GM18526 (cell line): Measurements from ENCODE around the gene SYCP2L.

ENCODE experiments used
- POLR2A ChIP-seq: IDR thresholded peaks from 3 replicates; pipeline ENCODE4 v1.6.1; 2011; ENCODE audit not compliant: insufficient read length; ENCODE audit errors: extremely low read depth

Gene SYCP2L

DNA sequence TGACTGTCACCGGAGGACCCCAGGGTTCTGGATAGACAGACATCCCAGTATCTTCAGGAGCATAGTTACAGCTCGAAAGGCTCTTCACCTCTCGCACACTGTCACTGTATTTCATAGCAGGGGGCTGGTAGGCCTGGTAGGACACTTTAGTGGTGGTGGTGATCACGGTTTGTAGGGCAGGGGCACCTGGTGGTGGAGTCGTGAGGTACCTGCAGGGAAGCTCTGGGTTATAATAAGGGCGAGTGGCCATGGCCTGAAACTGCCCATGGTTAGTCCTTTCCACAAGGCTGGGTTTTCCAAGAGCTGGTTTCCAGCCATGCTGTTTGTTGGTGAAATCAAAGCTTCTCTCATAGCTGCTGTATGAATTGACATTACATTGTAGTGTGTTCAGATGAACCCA is 12.6 kb upstream of the SYCP2L start:
- no peak for TF ChIP-seq POLR2A

DNA sequence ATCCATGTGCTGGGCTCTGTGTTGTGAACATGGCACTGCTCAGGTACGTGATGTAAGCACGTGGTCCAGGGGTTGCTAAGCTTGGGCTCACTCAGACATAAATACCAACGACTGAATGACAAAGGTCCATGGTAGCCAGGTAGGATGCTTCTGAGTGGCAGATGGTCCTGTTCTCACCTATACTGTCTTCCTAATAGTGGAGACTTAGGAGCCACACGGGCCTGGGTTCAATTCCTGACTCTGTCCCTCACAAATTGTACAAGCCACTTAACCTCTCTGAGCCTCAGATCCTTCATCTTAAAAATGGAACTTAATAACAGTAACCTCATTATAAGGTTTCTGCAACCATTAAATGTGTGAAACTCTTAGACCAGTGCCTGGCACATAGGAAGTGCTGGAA is 11.8 kb upstream of the SYCP2L start:
- TF ChIP-seq POLR2A = no peak

DNA sequence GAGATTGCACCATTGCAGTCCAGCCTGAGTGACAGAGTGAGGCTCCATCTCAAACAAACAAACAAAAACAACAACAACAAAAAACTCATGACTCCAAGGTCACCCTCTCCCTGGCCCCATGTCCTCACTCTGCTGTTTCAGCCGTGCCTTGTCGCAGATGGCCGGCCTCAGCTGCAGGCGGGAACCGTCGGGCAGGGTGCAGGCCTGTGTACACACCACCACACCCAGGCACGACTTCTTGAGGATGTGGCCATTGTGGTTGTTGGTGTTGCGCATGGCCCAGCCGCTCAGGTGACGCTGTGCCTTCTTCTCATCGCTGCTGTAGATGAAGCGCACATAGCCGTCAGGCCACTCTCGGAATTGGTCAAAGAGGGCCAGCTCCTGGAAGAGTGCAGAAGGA is 9.8 kb upstream of the SYCP2L start:
- no peak for TF ChIP-seq POLR2A

DNA sequence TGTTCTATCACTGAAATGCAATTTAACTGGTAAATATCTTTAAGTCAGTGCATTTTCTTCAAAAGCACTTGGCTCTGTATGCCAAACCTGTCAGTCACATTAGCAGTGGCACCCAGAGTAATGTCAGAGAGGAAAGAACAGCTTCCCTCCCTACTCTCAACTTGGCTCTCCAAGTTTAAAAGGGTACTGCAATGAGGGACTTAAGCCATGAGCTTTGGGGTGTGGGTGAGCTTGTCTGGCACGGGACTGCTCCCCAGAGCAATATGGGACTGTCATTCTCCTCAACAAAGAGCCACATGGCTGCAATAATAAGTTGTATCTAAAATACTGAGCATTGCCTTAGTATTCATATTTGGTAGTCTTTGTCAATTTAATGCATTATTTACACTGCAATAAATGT is 9.0 kb upstream of the SYCP2L start:
- TF ChIP-seq POLR2A = no peak

DNA sequence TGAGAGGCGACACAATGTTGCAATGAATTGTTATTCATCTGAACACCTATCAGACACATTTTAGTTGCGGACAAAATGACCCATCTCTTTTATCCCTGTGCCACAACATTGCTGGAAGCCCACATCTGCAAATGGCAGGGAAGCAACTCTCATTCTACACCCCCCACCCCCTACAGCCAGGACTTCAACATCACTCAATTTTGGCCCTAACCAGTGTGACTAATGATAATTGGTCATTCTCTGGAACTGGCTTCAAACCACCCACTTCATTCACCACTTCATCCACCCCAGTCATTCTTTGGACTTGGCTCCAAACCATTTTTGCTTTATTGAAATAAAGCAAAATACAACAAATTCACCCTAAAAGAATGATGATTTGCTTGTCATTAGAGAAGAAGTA is 6.5 kb upstream of the SYCP2L start:
- TF ChIP-seq POLR2A = no peak

DNA sequence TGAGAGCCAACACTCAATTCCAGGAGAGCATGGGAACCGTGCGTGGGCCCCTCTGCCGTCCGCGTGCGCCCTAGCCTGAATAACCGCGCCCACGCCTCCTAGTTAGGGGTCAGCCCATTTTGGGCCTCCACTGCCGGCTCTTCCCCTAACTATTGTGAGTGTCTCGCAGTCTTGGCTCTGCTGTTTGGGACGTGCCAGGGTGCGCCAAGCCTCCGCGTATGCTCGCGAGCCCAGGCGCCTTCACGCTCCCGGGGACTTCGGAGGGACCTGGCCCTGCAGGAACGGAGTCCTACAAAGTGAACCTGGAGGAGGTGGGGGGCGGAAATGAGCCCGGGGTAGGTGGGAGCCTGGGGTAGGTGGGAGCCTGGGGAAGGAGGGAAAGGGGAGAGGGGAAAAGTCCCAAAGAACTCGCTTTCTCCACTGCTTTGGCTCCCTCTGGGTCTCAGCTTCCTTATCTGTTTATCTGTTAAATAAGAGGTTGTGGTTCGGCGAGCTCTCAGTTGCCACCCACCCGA is 4.1 kb upstream of the SYCP2L start:
- no peak for TF ChIP-seq POLR2A

DNA sequence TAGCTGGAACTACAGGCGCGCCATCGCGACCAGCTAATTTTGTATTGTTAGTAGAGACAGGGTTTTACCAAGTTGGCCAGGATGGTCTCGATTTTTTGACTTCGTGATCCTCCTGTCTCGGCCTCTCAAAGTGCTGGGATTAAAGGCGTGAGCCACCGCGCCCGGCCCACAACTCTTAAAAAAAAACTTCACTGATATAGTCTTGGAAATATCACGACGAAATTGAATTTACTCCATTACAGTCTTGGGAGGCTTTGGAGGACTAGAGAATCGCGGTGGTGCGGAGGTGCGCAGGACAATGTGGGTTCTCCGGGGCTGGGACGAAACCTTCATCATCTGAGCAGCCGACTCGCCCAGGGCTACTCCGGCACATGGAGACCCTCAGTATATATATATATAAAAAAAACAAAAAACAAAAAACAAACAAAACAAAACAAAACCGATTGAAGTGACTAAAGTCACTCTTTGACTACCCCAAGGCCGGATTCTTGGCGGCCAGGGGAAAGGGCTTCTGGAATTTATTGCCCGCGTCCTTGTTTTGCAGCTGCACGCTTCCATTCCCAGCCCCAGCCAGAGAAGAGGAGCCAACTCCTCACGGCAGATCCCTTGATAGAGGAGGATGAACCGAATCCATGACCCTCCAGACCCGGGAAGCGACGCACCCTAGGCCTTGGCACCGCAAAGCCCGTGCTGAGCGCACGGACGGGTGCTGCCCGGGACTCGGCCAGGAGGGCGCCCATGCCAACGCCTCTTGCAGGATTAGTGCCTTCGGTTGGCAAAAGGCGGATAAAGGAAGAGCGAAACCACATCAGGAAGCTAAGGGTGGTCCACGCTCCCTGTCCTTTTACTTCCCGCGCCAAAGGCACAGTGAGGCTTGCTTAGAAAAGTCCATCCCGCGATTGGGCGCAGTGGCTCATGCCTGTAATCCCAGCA is 3.3 kb upstream of the SYCP2L start:
- TF ChIP-seq POLR2A = no peak

DNA sequence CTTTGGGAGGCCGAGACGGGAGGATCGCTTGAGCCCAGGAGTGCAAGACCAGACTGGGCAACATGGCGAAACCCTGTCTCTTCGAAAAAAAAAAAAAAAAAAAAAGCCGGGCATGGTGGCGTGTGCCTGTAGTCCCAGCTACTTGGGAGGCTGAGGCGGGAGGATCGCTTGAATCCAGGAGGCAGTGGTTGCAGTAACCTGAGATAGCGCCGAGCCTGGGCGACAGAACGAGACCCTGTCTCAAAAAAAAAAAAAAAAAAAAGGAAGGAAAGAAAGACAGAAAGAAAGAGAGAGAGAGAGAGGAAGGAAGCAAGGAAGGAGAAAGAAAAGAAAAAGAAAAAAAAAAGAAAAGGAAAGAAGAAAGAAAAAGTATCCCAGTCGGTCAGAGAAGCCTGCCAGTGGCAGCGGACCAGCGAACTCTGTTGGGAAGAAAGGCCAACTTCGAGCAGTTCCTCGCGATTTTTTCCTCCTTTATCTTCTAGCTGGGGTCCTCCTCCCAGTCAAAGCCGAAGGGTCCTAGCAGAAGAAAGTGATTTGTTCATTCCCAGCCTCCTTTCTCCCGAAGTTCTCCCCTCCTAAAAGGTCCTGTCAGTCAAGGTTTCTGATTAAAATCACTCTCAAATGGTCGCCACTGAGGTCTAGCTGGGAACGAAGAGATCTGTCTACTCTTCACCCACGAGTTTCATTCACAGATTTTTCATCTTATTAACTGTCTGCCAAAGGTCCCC is 2.4 kb upstream of the SYCP2L start:
- no peak for TF ChIP-seq POLR2A

DNA sequence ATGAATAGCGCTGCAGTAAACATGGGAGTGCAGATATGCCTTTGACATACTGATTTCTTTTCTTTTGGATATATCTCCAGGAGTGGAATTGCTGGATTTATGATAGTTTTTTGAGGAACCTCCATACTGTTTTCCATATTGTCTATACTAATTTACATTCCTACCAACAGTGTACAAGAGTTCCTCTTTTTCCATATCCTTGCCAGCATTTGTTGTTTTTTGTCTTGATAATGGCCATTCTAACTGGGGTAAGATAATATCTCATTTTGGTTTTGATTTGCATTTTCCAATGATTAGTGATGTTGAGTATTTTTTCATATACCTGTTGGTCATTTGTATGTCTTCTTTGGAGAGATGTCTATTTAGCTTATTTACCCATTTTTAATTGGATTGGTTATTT is 3.3 kb downstream of the SYCP2L start:
- TF ChIP-seq POLR2A = no peak

DNA sequence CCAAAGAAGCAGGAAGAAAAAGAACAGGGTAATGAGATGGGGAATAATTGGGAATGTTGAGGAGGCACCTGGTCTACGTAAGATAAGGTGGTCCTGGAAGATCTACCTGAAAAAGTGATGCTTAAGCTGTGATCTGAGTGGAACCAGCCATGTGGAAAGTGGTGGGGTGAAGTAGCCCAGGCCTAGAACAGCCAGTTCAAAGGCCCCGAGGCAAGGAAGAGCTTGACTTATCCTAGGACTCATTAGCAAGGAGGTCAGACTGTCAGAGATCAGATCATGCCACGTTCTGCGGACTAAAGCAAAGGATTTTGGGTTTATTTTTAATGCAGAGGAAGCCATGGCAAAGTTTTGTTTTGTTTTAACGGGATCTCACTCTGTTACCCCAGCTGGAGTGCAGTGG is 5.1 kb downstream of the SYCP2L start:
- TF ChIP-seq POLR2A = no peak

DNA sequence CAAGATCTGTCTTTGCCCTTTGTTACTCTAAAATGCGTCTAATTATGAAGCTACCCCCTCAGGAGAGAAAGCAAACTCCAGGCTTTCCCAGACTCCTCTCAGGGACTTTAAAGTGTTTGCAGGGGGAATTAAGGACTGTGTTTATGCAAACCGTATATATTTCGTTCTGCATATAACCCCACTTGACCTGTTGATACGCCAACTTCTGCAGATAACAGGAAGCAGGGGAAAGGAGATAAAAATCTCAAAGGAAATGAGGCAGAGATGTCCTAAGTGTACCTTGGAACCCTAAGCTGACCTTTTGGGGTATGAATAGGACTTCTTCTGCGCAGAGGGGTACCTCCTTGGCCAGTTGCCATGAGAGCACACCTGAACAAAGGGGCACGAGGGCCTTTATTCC is 8.1 kb downstream of the SYCP2L start:
- no peak for TF ChIP-seq POLR2A

DNA sequence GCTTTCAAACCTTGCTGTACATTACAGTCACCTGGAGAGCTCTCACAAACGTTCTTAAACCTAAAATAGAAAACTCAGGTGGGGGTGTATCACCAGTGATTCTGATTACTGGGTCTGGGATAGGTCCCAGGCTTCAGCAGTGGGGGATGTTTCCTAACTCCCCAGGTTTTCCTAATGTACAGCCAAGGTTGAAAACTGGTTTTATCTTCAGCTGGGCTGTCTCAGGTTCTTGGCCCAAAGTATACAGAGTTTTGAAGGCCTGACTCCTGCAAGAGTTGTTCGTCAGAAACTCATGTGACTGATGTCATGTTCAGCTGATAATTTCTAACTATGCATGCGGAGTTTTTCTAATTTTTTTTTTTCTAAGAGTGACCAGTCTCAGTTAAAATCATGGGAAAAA is 9.8 kb downstream of the SYCP2L start:
- TF ChIP-seq POLR2A = no peak

DNA sequence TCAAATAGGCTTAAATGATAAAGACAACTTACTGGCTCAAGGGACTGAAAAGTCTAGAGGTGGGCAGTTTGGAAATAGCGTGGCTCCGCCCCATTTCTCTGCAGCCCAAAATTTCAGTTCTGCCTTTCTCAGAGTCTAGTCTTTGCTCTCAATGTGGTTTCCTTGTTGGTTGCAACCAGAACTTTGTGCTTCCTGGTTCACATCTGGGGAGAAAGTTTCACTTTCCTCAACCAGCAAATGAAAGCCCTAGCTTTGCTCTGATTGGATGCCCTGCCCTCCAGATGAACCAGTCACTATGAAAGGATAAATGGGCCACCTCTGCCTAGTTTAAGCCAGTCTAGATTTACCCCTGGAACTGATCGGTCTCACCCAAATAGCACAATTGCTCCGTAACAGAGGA is 14.9 kb downstream of the SYCP2L start:
- TF ChIP-seq POLR2A = no peak

DNA sequence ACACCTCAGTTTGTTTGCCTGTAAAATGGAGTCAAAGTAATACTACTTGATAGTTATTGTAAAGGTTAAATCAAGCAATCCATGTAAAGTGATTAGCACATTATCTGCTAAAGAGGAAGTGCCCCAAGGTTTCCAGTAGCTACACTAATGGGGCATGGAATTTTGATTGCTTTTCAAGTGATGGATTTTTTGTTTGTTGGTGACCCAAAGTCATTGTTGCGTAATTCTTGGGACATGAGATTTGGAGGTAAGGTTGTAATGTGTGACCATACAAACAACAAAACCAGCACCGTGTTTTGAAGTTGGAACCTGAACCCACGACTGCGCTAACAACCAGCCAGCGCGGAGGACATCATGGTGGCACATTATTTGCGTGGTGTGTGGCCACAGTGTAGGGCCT is 17.2 kb downstream of the SYCP2L start:
- no peak for TF ChIP-seq POLR2A

DNA sequence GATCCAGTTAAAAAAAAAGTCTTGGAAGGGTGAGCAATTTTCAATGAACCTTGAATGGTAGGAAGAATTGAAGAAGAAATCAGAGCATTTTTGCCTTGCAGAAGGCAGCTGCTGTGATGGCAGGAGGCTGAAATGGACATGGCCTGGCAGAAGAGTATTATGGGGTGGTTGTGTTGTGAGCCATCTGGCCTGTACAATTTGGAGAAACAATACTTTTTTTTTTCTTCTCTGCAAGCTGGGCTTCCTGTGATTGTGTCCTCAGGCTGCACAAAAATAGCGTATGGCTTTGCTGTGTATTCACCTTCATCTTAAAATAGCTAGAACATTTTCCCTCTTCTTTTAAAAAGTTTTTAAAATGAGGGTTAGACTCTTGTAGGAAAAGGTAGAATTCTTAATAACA is 21.4 kb downstream of the SYCP2L start:
- TF ChIP-seq POLR2A = no peak

DNA sequence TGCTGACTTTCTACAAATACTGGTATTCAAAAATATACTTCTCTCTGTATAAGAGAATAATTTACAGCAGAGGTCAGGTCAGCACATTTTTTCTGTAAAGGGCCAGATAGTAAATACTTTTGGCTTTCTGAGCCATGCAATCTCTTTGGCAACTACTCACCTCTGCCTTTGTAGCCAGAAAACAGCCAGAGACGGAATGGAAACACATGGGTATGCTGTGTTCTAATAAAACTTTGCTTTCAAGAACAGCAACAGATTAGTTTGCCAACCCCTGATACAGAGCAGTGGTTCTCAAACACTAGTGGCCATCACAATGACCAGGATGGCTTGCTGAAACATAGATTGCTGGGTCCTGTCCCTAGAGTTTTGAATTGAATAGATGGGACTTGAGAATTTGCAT is 46.3 kb downstream of the SYCP2L start:
- TF ChIP-seq POLR2A = no peak
